Neural cell (in vitro differentiated cells): ENCODE data around the gene MARF1. TPM values are rescaled to one million over a fixed set of nuclear protein-coding genes. Genes with fewer than 3 reads are reported as not detected.
A peak's percentile ranks its signal among the peaks of the same experiment; 100 is the strongest.

ENCODE experiments used
- H2AFZ ChIP-seq: fragments of 200-600, 300-800 bp; sonication (generic), shearing (Covaris generic); 2 replicates; pipeline ENCODE4 v1.6.0; 2014; ENCODE audit warnings: low read depth, mild to moderate bottlenecking, antibody characterized with exemption, low read length, moderate library complexity
- H3F3A ChIP-seq: fragments of 200-600 bp; shearing (Covaris generic); 2 replicates; pipeline ENCODE4 v1.6.1; 2016; ENCODE audit warnings: mild to moderate bottlenecking, moderate library complexity, mixed read lengths, antibody characterized with exemption, low read length; ENCODE audit not compliant: insufficient read depth, poor library complexity, severe bottlenecking
- H3K27ac ChIP-seq: fragments of 200-600, 300-800 bp; sonication (generic), shearing (Covaris generic); 2 replicates; pipeline ENCODE4 v1.5.1; 2014; ENCODE audit warnings: mild to moderate bottlenecking, low read length, moderate library complexity
- H3K27me3 ChIP-seq: fragments of 300-800, 200-600 bp; sonication (generic), shearing (Covaris generic); 2 replicates; pipeline ENCODE4 v1.6.0; 2014; ENCODE audit warnings: mild to moderate bottlenecking, low read depth, low read length, moderate library complexity; ENCODE audit not compliant: insufficient read depth
- H3K36me3 ChIP-seq: fragments of 300-800, 200-600 bp; sonication (generic), shearing (Covaris generic); 2 replicates; pipeline ENCODE4 v1.5.1; 2014; ENCODE audit warnings: mild to moderate bottlenecking, antibody characterized with exemption, low read length, moderate library complexity; ENCODE audit not compliant: insufficient read depth
- H3K4me2 ChIP-seq: fragments of 300-800, 200-600 bp; sonication (generic), shearing (Covaris generic); 2 replicates; pipeline ENCODE4 v1.6.0; 2014; ENCODE audit warnings: mild to moderate bottlenecking, low read length
- H3K4me3 ChIP-seq: fragments of 300-800, 200-600 bp; sonication (generic), shearing (Covaris generic); 2 replicates; pipeline ENCODE4 v1.5.1; 2014; ENCODE audit warnings: mild to moderate bottlenecking, low read length, moderate library complexity
- H3K79me2 ChIP-seq: fragments of 200-600 bp; shearing (Covaris generic); replicated peaks from 2 replicates; pipeline ENCODE4 v1.6.0; 2014; ENCODE audit warnings: mild to moderate bottlenecking, low read length, moderate library complexity; ENCODE audit not compliant: insufficient read depth
- H3K9ac ChIP-seq: fragments of 300-800, 200-600 bp; sonication (generic), shearing (Covaris generic); 2 replicates; pipeline ENCODE4 v1.6.1; 2016; ENCODE audit warnings: mild to moderate bottlenecking, low read length, mixed read lengths
- H3K9me2 ChIP-seq: fragments of 200-600 bp; shearing (Covaris generic); 2 replicates; pipeline ENCODE4 v1.6.1; 2016; ENCODE audit warnings: mild to moderate bottlenecking, low read length, mixed read lengths; ENCODE audit not compliant: insufficient read depth
- H3K9me3 ChIP-seq: fragments of 200-600, 300-800 bp; sonication (generic), shearing (Covaris generic); 2 replicates; pipeline ENCODE4 v1.6.1; 2016; ENCODE audit warnings: mild to moderate bottlenecking, mixed run types, low read length, moderate library complexity, mixed read lengths
- H4K20me1 ChIP-seq: fragments of 200-600 bp; shearing (Covaris generic); 2 replicates; pipeline ENCODE4 v1.6.1; 2016; ENCODE audit warnings: mild to moderate bottlenecking, mixed run types; ENCODE audit not compliant: insufficient read depth
- CTCF ChIP-seq: fragments of 450-650 bp; IDR thresholded peaks from 2 replicates; pipeline ENCODE4 v1.5.1; 2014; ENCODE audit warnings: antibody characterized with exemption, mild to moderate bottlenecking, moderate library complexity; ENCODE audit not compliant: poor library complexity, severe bottlenecking
- EP300 ChIP-seq: fragments of 450-650 bp; conservative IDR thresholded peaks from 2 replicates; pipeline ENCODE4 v1.6.1; 2014; ENCODE audit warnings: antibody characterized with exemption, mild to moderate bottlenecking, moderate library complexity; ENCODE audit not compliant: poor library complexity, severe bottlenecking
- EZH2 ChIP-seq: fragments of 200-600, 300-800 bp; shearing (Covaris generic), sonication (generic); IDR thresholded peaks from 2 replicates; pipeline ENCODE4 v1.6.1; 2014; ENCODE audit warnings: antibody characterized with exemption, low read length, borderline replicate concordance, mild to moderate bottlenecking; ENCODE audit not compliant: insufficient read depth, poor library complexity, severe bottlenecking
- MXI1 ChIP-seq: fragments of 450-650 bp; conservative IDR thresholded peaks from 2 replicates; pipeline ENCODE4 v1.6.1; 2014; ENCODE audit warnings: antibody characterized with exemption, mild to moderate bottlenecking; ENCODE audit not compliant: poor library complexity, severe bottlenecking
- POLR2AphosphoS5 ChIP-seq: IDR thresholded peaks from 2 replicates; pipeline ENCODE4 v1.6.1; 2012
- RAD21 ChIP-seq: fragments of 450-650 bp; conservative IDR thresholded peaks from 2 replicates; pipeline ENCODE4 v1.6.1; 2014; ENCODE audit warnings: antibody characterized with exemption, mild to moderate bottlenecking, moderate library complexity
- REST ChIP-seq: IDR thresholded peaks from 2 replicates; pipeline ENCODE4 v1.6.1; 2012; ENCODE audit warnings: borderline replicate concordance
- SMC3 ChIP-seq: fragments of 450-650 bp; conservative IDR thresholded peaks from 2 replicates; pipeline ENCODE4 v1.6.1; 2014; ENCODE audit warnings: antibody characterized with exemption, mild to moderate bottlenecking, moderate library complexity; ENCODE audit not compliant: poor library complexity
- TAF1 ChIP-seq: IDR thresholded peaks from 2 replicates; pipeline ENCODE4 v1.6.1; 2012; ENCODE audit warnings: low read depth
- polyA plus RNA-seq: library from polyadenylated mRNA; depleted of rRNA; stranded (reverse); fragments of >200 nt; gene quantifications from 2 replicates; pipeline ENCODE4 v1.2.3, GENCODE V29; 2014

The MARF1 gene
- polyA plus RNA-seq, 1 donor from 2014 or later: 23.2 TPM

GRCh38 chr16:15642557-15643047 lies 352 bp downstream of the MARF1 start:
- Histone ChIP-seq H3K9me2 (no peaks in the 10 kb centered on the region), H3K27me3 (no peaks in the 10 kb centered on the region), H3K27ac (peak overlapping the region; percentile 95), H3K36me3 (peaks cover 3% of the 10 kb centered on the region), H3K79me2 (peaks cover 29% of the 10 kb centered on the region), H4K20me1 (no peaks in the 10 kb centered on the region), H3F3A (no peaks in the 10 kb centered on the region), H3K4me3 (peak overlapping the region; percentile 90), H3K4me2 (peak overlapping the region; percentile 96), H3K9me3 (no peaks in the 10 kb centered on the region), H2AFZ (peak overlapping the region; percentile 79), H3K9ac (peak overlapping the region; percentile 97)
- no peak for TF ChIP-seq MXI1
- TF ChIP-seq POLR2AphosphoS5: no peak
- TF ChIP-seq RAD21: peak; percentile 42
- no peak for TF ChIP-seq EP300
- no peak for TF ChIP-seq EZH2
- TF ChIP-seq REST: peak; percentile 52
- peak; percentile 58 for TF ChIP-seq SMC3
- peak; percentile 59 for TF ChIP-seq CTCF
- TF ChIP-seq TAF1: no peak

GRCh38 chr16:15641753-15642556 lies 999 bp downstream of the MARF1 start:
- TF ChIP-seq CTCF: no peak
- no peak for TF ChIP-seq TAF1
- no peak for TF ChIP-seq MXI1
- no peak for TF ChIP-seq RAD21
- no peak for TF ChIP-seq EP300
- TF ChIP-seq EZH2: no peak
- TF ChIP-seq SMC3: no peak
- no peak for TF ChIP-seq POLR2AphosphoS5
- no peak for TF ChIP-seq REST
- Histone ChIP-seq H3K27ac (peak overlapping the region; percentile 95), H2AFZ (peak overlapping the region; percentile 79)

More at GRCh38 chr16:15641753-15642556, 999 bp downstream of the MARF1 start:
- Histone ChIP-seq H3K9me2 (no peaks in the 10 kb centered on the region), H3K9ac (peak overlapping the region; percentile 97), H3K4me2 (peak overlapping the region; percentile 96), H3K27me3 (no peaks in the 10 kb centered on the region), H3K9me3 (no peaks in the 10 kb centered on the region), H3F3A (no peaks in the 10 kb centered on the region), H3K79me2 (peaks cover 29% of the 10 kb centered on the region), H3K36me3 (peaks cover 3% of the 10 kb centered on the region), H4K20me1 (no peaks in the 10 kb centered on the region), H3K4me3 (peak overlapping the region; percentile 90)
